HEK293 (cell line): ENCODE data around the gene LAG3.

Experiments used
- ATF2 ChIP-seq: fragments of 450-650 bp; formaldehyde crosslinking; IDR thresholded peaks from 2 replicates; pipeline ENCODE4 v1.5.1; 2016; ENCODE audit warnings: missing biosample characterization, missing genetic modification characterization, low read depth
- GFI1B ChIP-seq: fragments of 450-650 bp; formaldehyde crosslinking; IDR thresholded peaks from 2 replicates; pipeline ENCODE4 v1.5.1; 2016; ENCODE audit warnings: missing biosample characterization, missing genetic modification characterization
- KLF10 ChIP-seq: fragments of 450-650 bp; IDR thresholded peaks from 2 replicates; pipeline ENCODE4 v1.5.1; 2018; ENCODE audit warnings: missing biosample characterization, mild to moderate bottlenecking, missing genetic modification characterization
- KLF7 ChIP-seq: fragments of 450-650 bp; formaldehyde crosslinking; IDR thresholded peaks from 2 replicates; pipeline ENCODE4 v1.5.1; 2016; ENCODE audit warnings: missing biosample characterization, missing genetic modification characterization, borderline replicate concordance
- MZF1 ChIP-seq: fragments of 450-650 bp; formaldehyde crosslinking; IDR thresholded peaks from 2 replicates; pipeline ENCODE4 v1.5.1; 2017; ENCODE audit warnings: missing biosample characterization, missing genetic modification characterization, borderline replicate concordance
- OSR2 ChIP-seq: fragments of 450-650 bp; formaldehyde crosslinking; IDR thresholded peaks from 2 replicates; pipeline ENCODE4 v1.5.1; 2016; ENCODE audit warnings: missing biosample characterization, missing genetic modification characterization
- SP3 ChIP-seq: fragments of 450-650 bp; formaldehyde crosslinking; IDR thresholded peaks from 2 replicates; pipeline ENCODE4 v1.5.1; 2016; ENCODE audit warnings: missing biosample characterization, missing genetic modification characterization
- SP7 ChIP-seq: fragments of 450-650 bp; formaldehyde crosslinking; IDR thresholded peaks from 2 replicates; pipeline ENCODE4 v1.5.1; 2016; ENCODE audit warnings: missing biosample characterization, missing genetic modification characterization
- ZFP37 ChIP-seq: fragments of 450-650 bp; formaldehyde crosslinking; IDR thresholded peaks from 2 replicates; pipeline ENCODE4 v1.5.1; 2016; ENCODE audit warnings: missing biosample characterization, missing genetic modification characterization
- ZFP41 ChIP-seq: fragments of 450-650 bp; formaldehyde crosslinking; IDR thresholded peaks from 2 replicates; pipeline ENCODE4 v1.5.1; 2016; ENCODE audit warnings: missing biosample characterization, missing genetic modification characterization, borderline replicate concordance
- ZNF112 ChIP-seq: fragments of 450-650 bp; formaldehyde crosslinking; IDR thresholded peaks from 2 replicates; pipeline ENCODE4 v1.5.0; 2017; ENCODE audit warnings: missing biosample characterization, missing genetic modification characterization
- ZNF221 ChIP-seq: fragments of 450-650 bp; formaldehyde crosslinking; IDR thresholded peaks from 2 replicates; pipeline ENCODE4 v1.5.1; 2017; ENCODE audit warnings: missing biosample characterization, missing genetic modification characterization, borderline replicate concordance
- ZNF24 ChIP-seq: fragments of 450-650 bp; formaldehyde crosslinking; IDR thresholded peaks from 2 replicates; pipeline ENCODE4 v1.5.1; 2016; ENCODE audit warnings: missing biosample characterization, missing genetic modification characterization
- ZNF302 ChIP-seq: fragments of 450-650 bp; formaldehyde crosslinking; IDR thresholded peaks from 2 replicates; pipeline ENCODE4 v1.5.1; 2016; ENCODE audit warnings: missing biosample characterization, missing genetic modification characterization, low read depth
- ZNF350 ChIP-seq: fragments of 450-650 bp; formaldehyde crosslinking; IDR thresholded peaks from 2 replicates; pipeline ENCODE4 v1.5.0; 2017; ENCODE audit warnings: missing biosample characterization, mild to moderate bottlenecking, missing genetic modification characterization
- ZNF37A ChIP-seq: fragments of 450-650 bp; IDR thresholded peaks from 2 replicates; pipeline ENCODE4 v1.5.1; 2018; ENCODE audit warnings: missing biosample characterization, missing genetic modification characterization
- ZNF501 ChIP-seq: fragments of 450-650 bp; formaldehyde crosslinking; IDR thresholded peaks from 2 replicates; pipeline ENCODE4 v1.5.1; 2016; ENCODE audit warnings: missing biosample characterization, missing genetic modification characterization
- ZNF510 ChIP-seq: fragments of 450-650 bp; formaldehyde crosslinking; IDR thresholded peaks from 2 replicates; pipeline ENCODE4 v1.5.1; 2018; ENCODE audit warnings: mild to moderate bottlenecking, missing genetic modification characterization, missing biosample characterization; ENCODE audit not compliant: insufficient replicate concordance
- ZNF558 ChIP-seq: fragments of 450-650 bp; formaldehyde crosslinking; IDR thresholded peaks from 2 replicates; pipeline ENCODE4 v1.5.1; 2016; ENCODE audit warnings: missing biosample characterization, missing genetic modification characterization
- ZNF560 ChIP-seq: fragments of 450-650 bp; formaldehyde crosslinking; IDR thresholded peaks from 2 replicates; pipeline ENCODE4 v1.5.1; 2017; ENCODE audit warnings: missing biosample characterization, missing genetic modification characterization, borderline replicate concordance
- ZNF626 ChIP-seq: fragments of 450-650 bp; sonication (Bioruptor Pico); formaldehyde crosslinking; IDR thresholded peaks from 2 replicates; pipeline ENCODE4 v1.5.1; 2018; ENCODE audit warnings: missing biosample characterization, missing genetic modification characterization, inconsistent platforms
- ZNF664 ChIP-seq: fragments of 450-650 bp; formaldehyde crosslinking; IDR thresholded peaks from 2 replicates; pipeline ENCODE4 v1.5.1; 2016; ENCODE audit warnings: missing biosample characterization, missing genetic modification characterization
- ZNF704 ChIP-seq: fragments of 450-650 bp; formaldehyde crosslinking; IDR thresholded peaks from 2 replicates; pipeline ENCODE4 v1.5.1; 2016; ENCODE audit warnings: missing biosample characterization, missing genetic modification characterization
- ZNF785 ChIP-seq: fragments of 450-650 bp; formaldehyde crosslinking; IDR thresholded peaks from 2 replicates; pipeline ENCODE4 v1.5.1; 2016; ENCODE audit warnings: missing biosample characterization, missing genetic modification characterization
- ZNF830 ChIP-seq: fragments of 450-650 bp; IDR thresholded peaks from 2 replicates; pipeline ENCODE4 v1.5.0; 2018; ENCODE audit warnings: missing biosample characterization, missing genetic modification characterization, low read depth, mild to moderate bottlenecking, moderate library complexity
- TF ChIP-seq, protein P1 (sequence below): fragments of 450-650 bp; formaldehyde crosslinking; IDR thresholded peaks from 2 replicates; pipeline ENCODE4 v1.5.1; 2016; ENCODE audit warnings: missing biosample characterization, missing genetic modification characterization
- TF ChIP-seq, protein P2 (sequence below): fragments of 450-650 bp; formaldehyde crosslinking; IDR thresholded peaks from 2 replicates; pipeline ENCODE4 v1.5.1; 2016; ENCODE audit warnings: missing biosample characterization, missing genetic modification characterization
- TF ChIP-seq, protein P3 (sequence below): fragments of 450-650 bp; formaldehyde crosslinking; IDR thresholded peaks from 2 replicates; pipeline ENCODE4 v1.5.1; 2017; ENCODE audit warnings: missing biosample characterization, missing genetic modification characterization
- TF ChIP-seq, protein P4 (sequence below): fragments of 450-650 bp; formaldehyde crosslinking; IDR thresholded peaks from 2 replicates; pipeline ENCODE4 v1.5.1; 2016; ENCODE audit warnings: missing biosample characterization, missing genetic modification characterization

LAG3 gene

GRCh38 chr12:6723607-6724408 lies 48.5 kb upstream of the LAG3 start, which contains the start of gene COPS7A (continued):
- peak; percentile 38; the same call in 1 of the 2 replicates for TF ChIP-seq ZFP37 (tag by site-specific recombination)
- TF ChIP-seq MZF1 (tag by site-specific recombination), result no peak
- peak; percentile 97; the same call in 1 of the 2 replicates for TF ChIP-seq KLF7 (tag by site-specific recombination)
- no peak for TF ChIP-seq ZNF221 (tag by site-specific recombination)
- TF ChIP-seq ZNF112 (tag by site-specific recombination), result no peak
- no peak for TF ChIP-seq ZNF830 (tag by site-specific recombination)
- TF ChIP-seq KLF10 (tag by site-specific recombination), result peak; percentile 89
- TF ChIP-seq ZNF626 (tag by site-specific recombination), result no peak
- TF ChIP-seq ZNF24 (tag by site-specific recombination), result peak; percentile 86
- TF ChIP-seq ZNF664 (tag by site-specific recombination), result peak; percentile 37; the same call in 1 of the 2 replicates
- no peak for TF ChIP-seq ZNF510 (tag by site-specific recombination)
- TF ChIP-seq ZNF501 (tag by site-specific recombination), result no peak; the same call in none of the 2 replicates
- no peak; the same call in 1 of the 2 replicates for TF ChIP-seq ZNF558
- peak; percentile 70; the same call in 1 of the 2 replicates for TF ChIP-seq OSR2
- TF ChIP-seq ZNF302, result no peak
- no peak for TF ChIP-seq ZFP41 (tag by site-specific recombination)
- TF ChIP-seq, protein P1, sequence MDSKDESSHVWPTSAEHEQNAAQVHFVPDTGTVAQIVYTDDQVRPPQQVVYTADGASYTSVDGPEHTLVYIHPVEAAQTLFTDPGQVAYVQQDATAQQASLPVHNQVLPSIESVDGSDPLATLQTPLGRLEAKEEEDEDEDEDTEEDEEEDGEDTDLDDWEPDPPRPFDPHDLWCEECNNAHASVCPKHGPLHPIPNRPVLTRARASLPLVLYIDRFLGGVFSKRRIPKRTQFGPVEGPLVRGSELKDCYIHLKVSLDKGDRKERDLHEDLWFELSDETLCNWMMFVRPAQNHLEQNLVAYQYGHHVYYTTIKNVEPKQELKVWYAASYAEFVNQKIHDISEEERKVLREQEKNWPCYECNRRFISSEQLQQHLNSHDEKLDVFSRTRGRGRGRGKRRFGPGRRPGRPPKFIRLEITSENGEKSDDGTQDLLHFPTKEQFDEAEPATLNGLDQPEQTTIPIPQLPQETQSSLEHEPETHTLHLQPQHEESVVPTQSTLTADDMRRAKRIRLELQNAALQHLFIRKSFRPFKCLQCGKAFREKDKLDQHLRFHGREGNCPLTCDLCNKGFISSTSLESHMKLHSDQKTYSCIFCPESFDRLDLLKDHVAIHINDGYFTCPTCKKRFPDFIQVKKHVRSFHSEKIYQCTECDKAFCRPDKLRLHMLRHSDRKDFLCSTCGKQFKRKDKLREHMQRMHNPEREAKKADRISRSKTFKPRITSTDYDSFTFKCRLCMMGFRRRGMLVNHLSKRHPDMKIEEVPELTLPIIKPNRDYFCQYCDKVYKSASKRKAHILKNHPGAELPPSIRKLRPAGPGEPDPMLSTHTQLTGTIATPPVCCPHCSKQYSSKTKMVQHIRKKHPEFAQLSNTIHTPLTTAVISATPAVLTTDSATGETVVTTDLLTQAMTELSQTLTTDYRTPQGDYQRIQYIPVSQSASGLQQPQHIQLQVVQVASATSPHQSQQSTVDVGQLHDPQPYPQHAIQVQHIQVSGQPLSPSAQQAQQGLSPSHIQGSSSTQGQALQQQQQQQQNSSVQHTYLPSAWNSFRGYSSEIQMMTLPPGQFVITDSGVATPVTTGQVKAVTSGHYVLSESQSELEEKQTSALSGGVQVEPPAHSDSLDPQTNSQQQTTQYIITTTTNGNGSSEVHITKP (tag by site-specific recombination), result peak; percentile 80
- no peak for TF ChIP-seq ZNF560
- TF ChIP-seq SP3 (tag by site-specific recombination), result peak; percentile 96
- no peak for TF ChIP-seq ZNF37A (tag by site-specific recombination)
- TF ChIP-seq, protein P2, sequence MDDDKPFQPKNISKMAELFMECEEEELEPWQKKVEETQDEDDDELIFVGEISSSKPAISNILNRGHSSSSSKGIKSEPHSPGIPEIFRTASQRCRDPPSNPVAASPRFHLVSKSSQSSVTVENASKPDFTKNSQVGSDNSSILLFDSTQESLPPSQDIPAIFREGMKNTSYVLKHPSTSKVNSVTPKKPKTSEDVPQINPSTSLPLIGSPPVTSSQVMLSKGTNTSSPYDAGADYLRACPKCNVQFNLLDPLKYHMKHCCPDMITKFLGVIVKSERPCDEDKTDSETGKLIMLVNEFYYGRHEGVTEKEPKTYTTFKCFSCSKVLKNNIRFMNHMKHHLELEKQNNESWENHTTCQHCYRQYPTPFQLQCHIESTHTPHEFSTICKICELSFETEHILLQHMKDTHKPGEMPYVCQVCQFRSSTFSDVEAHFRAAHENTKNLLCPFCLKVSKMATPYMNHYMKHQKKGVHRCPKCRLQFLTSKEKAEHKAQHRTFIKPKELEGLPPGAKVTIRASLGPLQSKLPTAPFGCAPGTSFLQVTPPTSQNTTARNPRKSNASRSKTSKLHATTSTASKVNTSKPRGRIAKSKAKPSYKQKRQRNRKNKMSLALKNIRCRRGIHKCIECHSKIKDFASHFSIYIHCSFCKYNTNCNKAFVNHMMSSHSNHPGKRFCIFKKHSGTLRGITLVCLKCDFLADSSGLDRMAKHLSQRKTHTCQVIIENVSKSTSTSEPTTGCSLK (tag by site-specific recombination), result no peak
- TF ChIP-seq ZNF785 (tag by site-specific recombination), result no peak
- no peak for TF ChIP-seq GFI1B
- no peak for TF ChIP-seq ATF2 (tag by site-specific recombination)
- TF ChIP-seq, protein P3, sequence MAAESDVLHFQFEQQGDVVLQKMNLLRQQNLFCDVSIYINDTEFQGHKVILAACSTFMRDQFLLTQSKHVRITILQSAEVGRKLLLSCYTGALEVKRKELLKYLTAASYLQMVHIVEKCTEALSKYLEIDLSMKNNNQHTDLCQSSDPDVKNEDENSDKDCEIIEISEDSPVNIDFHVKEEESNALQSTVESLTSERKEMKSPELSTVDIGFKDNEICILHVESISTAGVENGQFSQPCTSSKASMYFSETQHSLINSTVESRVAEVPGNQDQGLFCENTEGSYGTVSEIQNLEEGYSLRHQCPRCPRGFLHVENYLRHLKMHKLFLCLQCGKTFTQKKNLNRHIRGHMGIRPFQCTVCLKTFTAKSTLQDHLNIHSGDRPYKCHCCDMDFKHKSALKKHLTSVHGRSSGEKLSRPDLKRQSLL, result peak; percentile 85
- TF ChIP-seq ZNF350, result no peak
- TF ChIP-seq, protein P4, sequence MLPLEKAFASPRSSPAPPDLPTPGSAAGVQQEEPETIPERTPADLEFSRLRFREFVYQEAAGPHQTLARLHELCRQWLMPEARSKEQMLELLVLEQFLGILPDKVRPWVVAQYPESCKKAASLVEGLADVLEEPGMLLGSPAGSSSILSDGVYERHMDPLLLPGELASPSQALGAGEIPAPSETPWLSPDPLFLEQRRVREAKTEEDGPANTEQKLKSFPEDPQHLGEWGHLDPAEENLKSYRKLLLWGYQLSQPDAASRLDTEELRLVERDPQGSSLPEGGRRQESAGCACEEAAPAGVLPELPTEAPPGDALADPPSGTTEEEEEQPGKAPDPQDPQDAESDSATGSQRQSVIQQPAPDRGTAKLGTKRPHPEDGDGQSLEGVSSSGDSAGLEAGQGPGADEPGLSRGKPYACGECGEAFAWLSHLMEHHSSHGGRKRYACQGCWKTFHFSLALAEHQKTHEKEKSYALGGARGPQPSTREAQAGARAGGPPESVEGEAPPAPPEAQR, result no peak; the same call in 1 of the 2 replicates
- no peak for TF ChIP-seq ZNF704 (tag by site-specific recombination)
- TF ChIP-seq SP7, result peak; percentile 92
